ENCODE data around the gene CCDC6. TPM values are rescaled to one million over a fixed set of nuclear protein-coding genes. Genes with fewer than 3 reads are reported as not detected.

CCDC6 gene
- total and polyA plus RNA-seq, 9 of the 15 experiments (the other 6 are each of a cell fraction or from before 2014, with no cell fraction given): 10.4 to 41.0 (median 20.9) TPM

GRCh38 chr10:59762505-59762904 lies 143.9 kb downstream of the CCDC6 start:
- 3% methylated on average over 2 of the region's 2 CpGs for WGBS (ENCODE audit: insufficient coverage, low coverage, missing lambda C conversion rate)
- Histone ChIP-seq H2AFZ (ENCODE audit: low read depth, low read length) (no peak overlapping the region), H3K27me3 (ENCODE audit: control insufficient read depth in 2 of 2, insufficient read depth in 2 of 2, low read length in 2 of 2) (no peaks in the 10 kb centered on the region; a peak in 1 of 5 replicates), H3K4me3 (no peak overlapping the region), H3K4me1 (replicated peaks in 1 of 2; ENCODE audit: control insufficient read depth in 2 of 2, insufficient read depth in 2 of 2, low read length in 2 of 2) (no peaks in the 10 kb centered on the region), H3K4me2 (ENCODE audit: insufficient read depth, low read length) (no peak overlapping the region), H3K9me3 (replicated peaks; ENCODE audit: control insufficient read depth, insufficient read depth, low read depth, low read length) (no peaks in the 10 kb centered on the region), H3K9me1 (ENCODE audit: control insufficient read depth, insufficient read depth, low read length) (no peaks in the 10 kb centered on the region), H3K79me2 (ENCODE audit: control insufficient read depth, insufficient read depth, low read length) (no peaks in the 10 kb centered on the region), H3K36me3 (ENCODE audit: control insufficient read depth, insufficient read depth, low read length) (no peaks in the 10 kb centered on the region), H3K9ac (ENCODE audit: insufficient read depth in 1 of 2, low read depth in 2 of 2, low read length in 2 of 2) (no peak overlapping the region), H4K20me1 (replicated peaks; ENCODE audit: control insufficient read depth, insufficient read depth, low read length) (no peaks in the 10 kb centered on the region), H3K27ac (ENCODE audit: extremely low read depth, low read depth, low read length) (no peak overlapping the region)
- intact Hi-C loops (cut with micrococcal nuclease): no loop called here
- ChIA-PET POLR2A (no interaction called here), CTCF (ENCODE audit: low intra/inter-chr PET ratio) (no interaction called here)
- BruUV-seq (replicated peaks): no TSS peak
- DNase-seq (ENCODE audit: extremely low read depth in 1 of 4, low spot score in 3 of 4) (no peak), FAIRE-seq (no peak), ATAC-seq (no peak)
- in situ Hi-C loops (cut with MboI): no loop called here
- TF ChIP-seq HOXB6 (CRISPR knock-in tag; IDR thresholded peaks at IDR 0.05; ENCODE audit: borderline replicate concordance) (no peak), STAT5B (CRISPR knock-in tag; IDR thresholded peaks at IDR 0.05) (no peak), SAP30 (IDR thresholded peaks at IDR 0.05; ENCODE audit: borderline replicate concordance, insufficient read depth, low read depth, low read length, poor library complexity, severe bottlenecking) (no peak), HMG20A (CRISPR knock-in tag; conservative IDR thresholded peaks at IDR 0.05) (no peak), NEUROD1 (IDR thresholded peaks at IDR 0.05; ENCODE audit: borderline replicate concordance, low read depth, low read length, partially characterized antibody) (no peak), NONO (IDR thresholded peaks at IDR 0.05; ENCODE audit: low read depth in 2 of 2, low read length in 1 of 2) (no peak), ARID3B (CRISPR knock-in tag; IDR thresholded peaks at IDR 0.05; ENCODE audit: borderline replicate concordance) (no peak), ZNF347 (CRISPR knock-in tag; IDR thresholded peaks at IDR 0.05; ENCODE audit: low read depth) (no peak)
- TF ChIP-seq, protein P1, sequence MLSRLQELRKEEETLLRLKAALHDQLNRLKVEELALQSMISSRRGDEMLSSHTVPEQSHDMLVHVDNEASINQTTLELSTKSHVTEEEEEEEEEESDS (CRISPR knock-in tag; IDR thresholded peaks at IDR 0.05): no peak
